Measurements from ENCODE around the gene FUT1.
"Not testable (repeated sequence)": the region's sequence is repeated elsewhere in the genome, so short reads cannot be mapped to it uniquely, and the experiment has no call there.

FUT1 gene

GRCh38 chr19:48740164-48740972 is 12.1 kb downstream of the FUT1 start, which contains the start of gene RASIP1:
Gene RASIP1, minus strand, starts transcription at chr19:48740610. Its CDS starts 328 bp downstream, at chr19:48740282.
- DNase-seq: no peak

GRCh38 chr19:48739404-48740163 is 12.9 kb downstream of the FUT1 start:
- DNase-seq: no peak

- peak in 1 of 2 donors; percentile 60 for DNase-seq
Measured at GRCh38 chr19:48738557-48739403, 13.7 kb downstream of the FUT1 start.

DNA sequence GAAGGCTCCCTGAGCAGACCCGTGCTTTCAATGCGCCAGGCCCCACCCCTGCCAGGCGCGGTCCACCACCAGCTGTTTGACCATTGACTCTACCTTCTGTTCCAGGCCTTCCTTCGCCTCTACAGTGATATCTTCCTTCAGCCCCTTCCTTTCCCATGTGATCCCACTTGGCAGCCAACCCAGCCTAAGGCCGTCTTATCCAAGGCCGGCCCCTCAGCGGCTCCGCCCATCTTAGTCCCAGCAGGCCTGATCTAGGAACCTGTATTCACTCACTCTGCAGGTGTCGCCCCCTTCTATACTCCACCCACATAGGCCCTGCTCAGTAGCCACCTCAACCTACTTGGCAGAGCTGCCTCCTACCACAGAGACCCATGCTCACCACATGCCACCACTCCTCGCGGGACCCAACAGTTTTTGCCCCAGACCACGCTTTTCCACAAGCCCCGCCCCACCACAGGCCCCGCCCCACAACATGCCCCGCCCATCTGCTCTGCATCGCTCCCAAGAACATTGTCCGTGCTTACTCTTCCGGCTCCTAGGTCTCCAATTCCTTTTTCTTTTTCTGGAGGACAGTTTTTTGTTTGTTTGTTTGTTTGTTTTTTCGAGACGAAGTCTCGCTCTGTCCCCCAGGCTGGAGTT is 15.0 kb downstream of the FUT1 start:
- no peak for DNase-seq

DNA sequence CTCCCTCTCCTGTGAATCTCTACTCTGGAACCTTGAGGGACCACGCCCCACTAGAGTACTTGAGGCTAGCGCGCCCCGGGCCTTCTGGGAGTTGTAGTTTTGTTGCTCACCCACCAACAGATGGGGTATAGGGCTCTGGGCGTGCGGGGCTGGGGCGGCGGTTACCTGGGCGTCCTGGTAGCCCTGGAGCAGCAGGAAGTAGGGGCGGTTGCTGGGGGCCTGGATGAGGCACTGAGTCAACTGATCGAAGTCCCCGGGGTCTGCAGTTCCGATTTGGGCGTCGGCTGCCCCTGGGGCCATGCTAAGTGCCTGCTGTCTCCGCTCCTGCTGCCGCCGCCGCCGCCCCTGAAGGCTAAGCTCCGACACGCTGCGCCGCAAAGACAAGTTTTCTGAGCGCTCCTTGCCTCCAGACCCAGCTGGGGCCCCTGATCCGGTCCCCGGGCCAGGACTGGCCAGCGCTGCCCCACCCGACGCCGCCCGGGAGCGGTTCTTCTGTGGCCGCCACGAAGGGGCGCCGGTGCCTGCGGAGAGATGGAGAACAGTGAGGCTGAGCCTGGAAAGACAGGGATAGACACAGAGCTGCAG is 17.3 kb downstream of the FUT1 start:
- no peak for DNase-seq

DNA sequence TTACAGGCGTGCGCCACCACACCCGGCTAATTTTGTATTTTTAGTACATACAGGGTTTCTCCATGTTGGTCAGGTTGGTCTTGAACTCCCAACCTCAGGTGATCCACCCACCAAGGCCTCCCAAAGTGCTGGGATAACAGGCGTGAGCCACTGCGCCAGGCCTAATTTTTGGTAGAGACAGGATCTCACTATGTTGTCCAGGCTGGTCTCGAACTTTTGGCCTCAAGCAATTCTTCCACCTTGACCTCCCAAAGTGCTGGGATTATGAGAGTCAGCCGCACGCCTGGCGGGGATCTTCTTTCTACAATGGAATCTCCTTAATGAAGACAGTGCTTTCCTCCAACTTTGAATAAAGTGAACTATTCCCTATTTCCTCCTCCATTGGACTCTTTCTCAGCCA is 17.8 kb downstream of the FUT1 start:
- no peak for DNase-seq

GRCh38 chr19:48731452-48731851 is 21.0 kb downstream of the FUT1 start:
- no peak for DNase-seq

- no peak for DNase-seq
Measured at GRCh38 chr19:48728911-48729664, 23.4 kb downstream of the FUT1 start.

DNA sequence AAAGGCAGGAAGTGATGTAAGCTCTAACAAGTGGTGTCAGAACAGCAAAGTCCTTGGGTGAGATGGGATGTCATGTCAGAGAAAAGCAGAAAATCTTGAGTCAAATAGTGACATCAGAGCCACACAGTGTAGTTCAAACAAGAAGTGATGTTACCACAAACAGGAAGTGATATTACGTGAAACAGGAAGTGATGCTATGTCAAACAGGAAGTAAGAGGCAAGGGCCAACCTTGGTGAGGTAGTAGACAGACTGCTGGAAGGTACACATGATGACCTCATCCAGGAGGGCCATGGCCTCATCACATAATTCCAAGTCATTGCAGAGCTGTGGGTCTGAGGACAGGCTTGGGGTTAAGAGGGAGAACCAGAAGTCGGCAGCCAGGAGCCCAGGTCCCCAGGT is 25.9 kb downstream of the FUT1 start:
- no peak for DNase-seq

- DNase-seq: peak; percentile 11 to 82
Measured at GRCh38 chr19:48724796-48725753, 27.4 kb downstream of the FUT1 start.

- DNase-seq: no peak
Measured at GRCh38 chr19:48722196-48722708, 30.2 kb downstream of the FUT1 start.

DNA sequence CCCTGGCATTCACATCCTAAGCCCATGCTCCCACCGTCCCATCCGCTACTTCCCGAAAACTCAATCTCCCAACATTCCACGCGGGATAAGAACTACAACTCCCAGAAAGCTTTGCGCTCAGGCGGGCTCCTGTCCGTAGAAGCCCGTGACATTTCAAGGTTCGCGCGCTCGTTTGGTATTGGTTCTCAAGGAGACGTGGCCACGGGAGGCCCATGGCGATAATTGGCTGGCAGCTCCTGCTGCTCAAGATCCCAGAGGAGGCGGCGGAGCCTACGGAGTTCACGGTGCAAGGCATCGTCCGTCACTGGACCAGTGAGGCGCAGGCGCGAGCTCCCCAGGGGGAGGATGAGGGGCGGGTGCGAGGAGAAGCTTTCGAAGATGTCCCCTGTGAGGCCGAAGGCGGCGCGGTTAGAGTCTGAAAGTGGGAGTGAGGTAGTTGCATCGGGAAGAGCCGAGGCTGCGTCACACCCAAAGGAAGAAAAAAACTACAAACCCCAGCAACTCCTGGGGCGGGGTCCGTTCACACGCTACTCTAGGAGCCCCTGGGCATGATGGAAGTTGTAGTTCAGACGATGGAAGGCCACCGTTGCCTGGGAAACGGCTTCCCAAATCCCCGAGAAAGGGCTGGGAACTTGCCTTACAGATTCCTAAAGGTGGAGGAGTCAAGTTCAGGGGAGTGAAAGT is 31.7 kb downstream of the FUT1 start:
- peak; percentile 76 to 89 for DNase-seq

- no peak for DNase-seq
Measured at GRCh38 chr19:48720251-48720612, 32.2 kb downstream of the FUT1 start.

- no peak for DNase-seq
Measured at GRCh38 chr19:48719263-48720171, 32.9 kb downstream of the FUT1 start, which contains the start of gene MAMSTR. Gene MAMSTR, minus strand, starts transcription at chr19:48719725. Its CDS starts 694 bp downstream, at chr19:48719031.

DNA sequence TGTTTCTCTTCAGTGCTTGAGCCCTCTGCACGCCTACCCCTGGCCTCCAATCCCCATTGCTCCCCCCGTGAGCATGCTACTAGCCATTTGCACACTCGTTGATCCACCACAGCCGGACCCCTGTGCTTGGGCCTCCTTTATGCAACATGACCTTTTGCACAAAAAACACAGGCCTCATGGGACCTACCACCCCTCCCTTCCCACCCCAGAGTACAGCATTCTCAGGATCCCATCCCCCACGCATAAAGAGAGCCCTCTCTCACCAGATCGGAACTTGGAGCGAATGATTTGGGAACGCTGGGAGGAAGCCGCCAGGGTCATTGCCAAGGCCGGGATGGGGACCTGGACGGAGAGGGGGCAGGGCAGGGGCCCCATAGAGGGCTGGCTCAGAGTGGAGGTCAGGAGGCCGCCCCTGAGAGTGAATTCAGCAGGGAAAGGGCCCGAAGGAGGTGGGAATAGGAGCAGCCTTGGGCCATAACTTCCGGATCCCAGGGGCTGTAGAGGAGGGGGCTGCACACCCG is 33.7 kb downstream of the FUT1 start:
- DNase-seq: no peak

- not testable (repeated sequence) for DNase-seq
Measured at GRCh38 chr19:48718106-48718505, 34.3 kb downstream of the FUT1 start.

- no peak for DNase-seq
Measured at GRCh38 chr19:48716562-48717291, 35.7 kb downstream of the FUT1 start.
